Tibial nerve (tissue), 4 donors: ENCODE results near the gene JAK1. TPM values are rescaled to one million over a fixed set of nuclear protein-coding genes. Genes with fewer than 3 reads are reported as not detected.

Source experiments
- DNase-seq, 2 donors: peaks; one replicate each; pipeline ENCODE4 v3.0.0-alpha.2; 2019; ENCODE audit warnings: low spot score in 2 of 2
- H3K27ac ChIP-seq, 4 donors: fragments of 200-600 bp; sonication (generic) in 3 of 4; one replicate each; pipeline ENCODE4 v1.5.1; 2017 to 2019; ENCODE audit warnings: mild to moderate bottlenecking in 1 of 4
- H3K27me3 ChIP-seq, 2 donors: fragments of 200-600 bp; sonication (generic) in 1 of 2; one replicate each; pipeline versions ENCODE4 v1.5.1 to v1.6.0; 2017 to 2019
- H3K36me3 ChIP-seq, 3 donors: fragments of 200-600 bp; sonication (generic); one replicate each; pipeline ENCODE4 v1.5.1; 2018 to 2019
- H3K4me1 ChIP-seq, 4 donors: fragments of 200-600 bp; sonication (generic) in 3 of 4; one replicate each; pipeline ENCODE4 v1.5.1; 2017 to 2019
- H3K4me3 ChIP-seq, 4 donors: fragments of 200-600 bp; sonication (generic) in 3 of 4; one replicate each; pipeline ENCODE4 v1.5.1; 2017 to 2019; ENCODE audit warnings: mild to moderate bottlenecking in 1 of 4, moderate library complexity in 1 of 4
- H3K9me3 ChIP-seq, 4 donors: fragments of 200-600 bp; sonication (generic) in 3 of 4; one replicate each; pipeline ENCODE4 v1.5.1; 2017 to 2019
- CTCF ChIP-seq, 5 experiments: fragments of 200-600 bp in 3 of 5; fragments of 450-650 bp in 2 of 5; sonication (generic) in 3 of 5; IDR thresholded peaks; one replicate each; pipeline ENCODE4 v1.5.1; 2016 to 2019; ENCODE audit warnings: antibody characterized with exemption in 5 of 5, mild to moderate bottlenecking in 3 of 5, moderate library complexity in 2 of 5
- EP300 ChIP-seq, 2 donors: sonication (generic); formaldehyde crosslinking; IDR thresholded peaks; one replicate each; pipeline ENCODE4 v1.6.1; 2017; ENCODE audit warnings: antibody characterized with exemption in 2 of 2, mild to moderate bottlenecking in 1 of 2
- POLR2A ChIP-seq, 2 donors: fragments of 450-650 bp; IDR thresholded peaks; one replicate each; pipeline ENCODE4 v1.6.1; 2017; ENCODE audit warnings: antibody characterized with exemption in 2 of 2, mild to moderate bottlenecking in 2 of 2, moderate library complexity in 2 of 2
- WGBS, 2 donors: methylation state at CpG; one replicate each; pipeline ENCODE4 v1.1.5; 2018; 5-methylcytosine and 5-hydroxymethylcytosine counted together
- total RNA-seq, 4 donors: library from RNA; depleted of rRNA; stranded (reverse); fragments of >200 nt; gene quantifications; one replicate each; pipeline ENCODE4 v1.1.0, GENCODE V29; 2016

JAK1 gene
- total RNA-seq, 4 donors from 2014 or later: 114 to 222 (median 138) TPM

- no peak for DNase-seq
- Histone ChIP-seq H3K4me3 (no peak overlapping the region), H3K27ac (no peak overlapping the region), H3K27me3 (no peaks in the 10 kb centered on the region), H3K4me1 (peaks cover 0 to 40% (median 11%) of the 10 kb centered on the region in 4 donors), H3K36me3 (no peaks in the 10 kb centered on the region), H3K9me3 (no peaks in the 10 kb centered on the region)
- TF ChIP-seq POLR2A (IDR thresholded peaks at IDR 0.05) (no peak), CTCF (IDR thresholded peaks at IDR 0.05) (no peak), EP300 (IDR thresholded peaks at IDR 0.05) (no peak)
- 94 to 97% methylated on average over 1 of the region's 1 CpG for WGBS, 2 donors
Observed at GRCh38 chr1:64908575-64908974, 57.8 kb downstream of the JAK1 start.

GRCh38 chr1:64906447-64906846 is 59.9 kb downstream of the JAK1 start:
- Histone ChIP-seq H3K9me3 (no peaks in the 10 kb centered on the region), H3K27me3 (no peaks in the 10 kb centered on the region), H3K36me3 (no peaks in the 10 kb centered on the region), H3K27ac (no peak overlapping the region), H3K4me1 (peaks cover 0 to 19% (median 7%) of the 10 kb centered on the region in 4 donors), H3K4me3 (no peak overlapping the region)
- WGBS, 2 donors: 93 to 94% methylated on average over 3 of the region's 3 CpGs
- DNase-seq: no peak
- TF ChIP-seq POLR2A (IDR thresholded peaks at IDR 0.05): no peak
- TF ChIP-seq CTCF (IDR thresholded peaks at IDR 0.05): no peak
- TF ChIP-seq EP300 (IDR thresholded peaks at IDR 0.05): no peak

GRCh38 chr1:64903593-64903992 is 62.8 kb downstream of the JAK1 start:
- WGBS, 2 donors: 27 to 31% methylated on average over 1 of the region's 1 CpG
- no peak for DNase-seq
- Histone ChIP-seq H3K9me3 (no peaks in the 10 kb centered on the region), H3K36me3 (no peaks in the 10 kb centered on the region), H3K4me1 (peaks cover 0 to 16% (median 15%) of the 10 kb centered on the region in 4 donors), H3K27ac (no peak overlapping the region), H3K4me3 (no peak overlapping the region), H3K27me3 (no peaks in the 10 kb centered on the region)
- no peak for TF ChIP-seq EP300 (IDR thresholded peaks at IDR 0.05)
- no peak for TF ChIP-seq POLR2A (IDR thresholded peaks at IDR 0.05)
- TF ChIP-seq CTCF (IDR thresholded peaks at IDR 0.05): no peak

- H3K27ac ChIP-seq: no peak overlapping the region
- no peaks in the 10 kb centered on the region for H3K27me3 ChIP-seq
- no peak for DNase-seq
- peaks cover 0 to 26% (median 22%) of the 10 kb centered on the region in 4 donors for H3K4me1 ChIP-seq
- no peak overlapping the region for H3K4me3 ChIP-seq
- TF ChIP-seq POLR2A (IDR thresholded peaks at IDR 0.05) (no peak), CTCF (IDR thresholded peaks at IDR 0.05) (no peak), EP300 (IDR thresholded peaks at IDR 0.05) (no peak)
- no peaks in the 10 kb centered on the region for H3K36me3 ChIP-seq
- H3K9me3 ChIP-seq: no peaks in the 10 kb centered on the region
- 81 to 84% methylated on average over 2 of the region's 2 CpGs for WGBS, 2 donors
Observed at GRCh38 chr1:64901663-64902062, 64.7 kb downstream of the JAK1 start.

GRCh38 chr1:64900916-64901315 is 65.4 kb downstream of the JAK1 start:
- peaks cover 0 to 33% (median 21%) of the 10 kb centered on the region in 4 donors for H3K4me1 ChIP-seq
- TF ChIP-seq POLR2A (IDR thresholded peaks at IDR 0.05): no peak
- TF ChIP-seq CTCF (IDR thresholded peaks at IDR 0.05): no peak
- no peak for TF ChIP-seq EP300 (IDR thresholded peaks at IDR 0.05)
- no peak overlapping the region for H3K4me3 ChIP-seq
- no peaks in the 10 kb centered on the region for H3K27me3 ChIP-seq
- no peak overlapping the region for H3K27ac ChIP-seq
- H3K36me3 ChIP-seq: no peaks in the 10 kb centered on the region
- 94 to 95% methylated on average over 2 of the region's 2 CpGs for WGBS, 2 donors
- no peak for DNase-seq
- no peaks in the 10 kb centered on the region for H3K9me3 ChIP-seq
